Keratinocyte (primary cell): ENCODE results near the gene RNH1. TPM values are rescaled to one million over a fixed set of nuclear protein-coding genes. Genes with fewer than 3 reads are reported as not detected.

ENCODE experiments used
- DNase-seq: peaks from one replicate; pipeline ENCODE4 v3.0.0-alpha.2; 2011; ENCODE audit warnings: low read depth, missing footprints, low spot score
- FAIRE-seq: peaks from 2 replicates; lab custom pipeline; 2011; peaks lifted over from hg19 to GRCh38; lab: Jason Lieb, UNC
- H2AFZ ChIP-seq: 2 replicates; pipeline ENCODE4 v1.6.0; 2012; ENCODE audit warnings: low read length, control low read depth, inconsistent platforms; ENCODE audit not compliant: control insufficient read depth
- H3K27ac ChIP-seq: 2 replicates; pipeline ENCODE4 v1.5.1; 2011; ENCODE audit warnings: low read length; ENCODE audit not compliant: control insufficient read depth, insufficient read depth
- H3K27me3 ChIP-seq: 3 replicates; pipeline ENCODE4 v1.6.0; 2011; ENCODE audit warnings: low read length; ENCODE audit not compliant: control insufficient read depth, insufficient read depth; ENCODE audit errors: extremely low read depth
- H3K36me3 ChIP-seq, 2 experiments: 2 replicates in 1 of 2; 3 replicates in 1 of 2; pipeline ENCODE4 v1.5.1; 2011; ENCODE audit warnings: low read length in 2 of 2, mild to moderate bottlenecking in 1 of 2; ENCODE audit not compliant: control insufficient read depth in 2 of 2, insufficient read depth in 2 of 2; ENCODE audit errors: extremely low read depth in 1 of 2
- H3K4me1 ChIP-seq: 3 replicates; pipeline ENCODE4 v1.5.1; 2011; ENCODE audit warnings: low read length; ENCODE audit not compliant: control insufficient read depth, insufficient read depth; ENCODE audit errors: extremely low read depth
- H3K4me2 ChIP-seq: 3 replicates; pipeline ENCODE4 v1.6.0; 2011; ENCODE audit warnings: low read depth, low read length; ENCODE audit not compliant: control insufficient read depth, insufficient read depth; ENCODE audit errors: extremely low read depth
- H3K4me3 ChIP-seq, 3 experiments: fragments of 200-600 bp in 1 of 3; sonication (generic) in 1 of 3; 2 replicates in 2 of 3; 3 replicates in 1 of 3; pipeline ENCODE4 v1.5.1; 2011 to 2016; ENCODE audit warnings: low read length in 3 of 3, mild to moderate bottlenecking in 3 of 3, control low read depth in 2 of 3, inconsistent platforms in 1 of 3, low read depth in 1 of 3, mixed read lengths in 1 of 3, mixed run types in 1 of 3, moderate library complexity in 1 of 3; ENCODE audit not compliant: control insufficient read depth in 2 of 3, insufficient read depth in 2 of 3; ENCODE audit errors: extremely low read depth in 1 of 3
- H3K79me2 ChIP-seq: 2 replicates; pipeline ENCODE4 v1.6.0; 2012; ENCODE audit warnings: low read length; ENCODE audit not compliant: control insufficient read depth, insufficient read depth
- H3K9ac ChIP-seq: 3 replicates; pipeline ENCODE4 v1.6.0; 2011; ENCODE audit warnings: low read length; ENCODE audit not compliant: control insufficient read depth, insufficient read depth; ENCODE audit errors: extremely low read depth
- H3K9me1 ChIP-seq: 3 replicates; pipeline ENCODE4 v1.6.0; 2011; ENCODE audit warnings: low read length; ENCODE audit not compliant: control insufficient read depth, insufficient read depth; ENCODE audit errors: extremely low read depth
- H3K9me3 ChIP-seq: 2 replicates; pipeline ENCODE4 v1.5.1; 2012; ENCODE audit warnings: low read depth, low read length; ENCODE audit not compliant: control insufficient read depth
- H4K20me1 ChIP-seq: 3 replicates; pipeline ENCODE4 v1.6.0; 2011; ENCODE audit warnings: low read length; ENCODE audit not compliant: control insufficient read depth, insufficient read depth; ENCODE audit errors: extremely low read depth
- CTCF ChIP-seq, 3 experiments: IDR thresholded peaks in 1 of 3; conservative IDR thresholded peaks in 1 of 3; optimal IDR thresholded peaks in 1 of 3; 2 replicates in 2 of 3; 3 replicates in 1 of 3; pipeline versions ENCODE3 to v1.5.1; 2011; ENCODE audit warnings: low read length in 3 of 3, mild to moderate bottlenecking in 3 of 3, moderate library complexity in 2 of 3, control low read depth in 1 of 3, inconsistent platforms in 1 of 3; ENCODE audit not compliant: insufficient read depth in 2 of 3; ENCODE audit errors: extremely low read depth in 1 of 3
- EZH2 ChIP-seq: IDR thresholded peaks from one replicate; pipeline ENCODE4 v1.6.1; 2012; ENCODE audit warnings: inconsistent platforms, mild to moderate bottlenecking, low read length, moderate library complexity
- dilution Hi-C: fragments of 300-500 bp; cut with MboI; formaldehyde crosslinking; loops from one replicate; pipeline ENCODE4 v1.7.0; 2020; ENCODE audit warnings: low sequenced_read_pairs; ENCODE audit not compliant: extremely low pct_ligation_motif_present
- polyA plus RNA-seq, 5 experiments: library from polyadenylated mRNA; depleted of rRNA in 3 of 5; stranded (reverse) in 3 of 5; stranded (forward) in 1 of 5; unstranded in 1 of 5; fragments of >200 nt; gene quantifications; 1 replicate in 1 of 5; 2 replicates in 3 of 5; 3 replicates in 1 of 5; pipeline versions ENCODE4 v1.2.1 to v1.2.3, GENCODE V29; 2011 to 2012; ENCODE audit warnings: missing spikeins in 2 of 5, low read depth in 1 of 5, low replicate concordance in 1 of 5

The RNH1 gene
- polyA plus RNA-seq, 1 donor (not counting 4 experiments of a cell fraction or from before 2014, with no cell fraction given), result 92.0 TPM

- Histone ChIP-seq H2AFZ (no peak overlapping the region), H3K4me3 (peak overlapping the region in 1 of 3 experiments; percentile 16), H3K9ac (no peak overlapping the region), H3K4me1 (peaks cover 8% of the 10 kb centered on the region), H3K36me3 (no peaks in the 10 kb centered on the region), H3K27me3 (peaks cover 31% of the 10 kb centered on the region), H3K9me3 (no peaks in the 10 kb centered on the region), H3K79me2 (no peaks in the 10 kb centered on the region), H3K27ac (no peak overlapping the region), H3K4me2 (peak overlapping the region; percentile 45), H3K9me1 (no peaks in the 10 kb centered on the region), H4K20me1 (no peaks in the 10 kb centered on the region)
- FAIRE-seq (no peak), DNase-seq (no peak)
- TF ChIP-seq CTCF (optimal IDR thresholded peaks at IDR 0.05 in 1 of 3, IDR thresholded peaks at IDR 0.05 in 1 of 3, conservative IDR thresholded peaks at IDR 0.05 in 1 of 3; ENCODE audit: extremely low read depth in 1 of 3, insufficient read depth in 2 of 3, low read length in 3 of 3) (peak in 1 of 3 experiments; percentile 3), EZH2 (no peak)
- dilution Hi-C loops, result no loop called here
Observed at GRCh38 chr11:555227-555779, 48.3 kb upstream of the RNH1 start.

- no peak overlapping the region for H3K9ac ChIP-seq
- H3K4me1 ChIP-seq, result peaks cover 2% of the 10 kb centered on the region
- H3K4me3 ChIP-seq, result peak overlapping the region in 1 of 3 experiments; percentile 35
- H3K27me3 ChIP-seq, result peaks cover 31% of the 10 kb centered on the region
- H4K20me1 ChIP-seq, result no peaks in the 10 kb centered on the region
- H2AFZ ChIP-seq, result no peak overlapping the region
- no peaks in the 10 kb centered on the region for H3K79me2 ChIP-seq
- H3K27ac ChIP-seq, result no peak overlapping the region
- DNase-seq (no peak), FAIRE-seq (no peak)
- no peaks in the 10 kb centered on the region for H3K9me3 ChIP-seq
- H3K4me2 ChIP-seq, result peak overlapping the region; percentile 45
- TF ChIP-seq CTCF (optimal IDR thresholded peaks at IDR 0.05 in 1 of 3, IDR thresholded peaks at IDR 0.05 in 1 of 3, conservative IDR thresholded peaks at IDR 0.05 in 1 of 3; ENCODE audit: extremely low read depth in 1 of 3, insufficient read depth in 2 of 3, low read length in 3 of 3) (peak; percentile 15 to 91 (median 64)), EZH2 (no peak)
- H3K9me1 ChIP-seq, result no peaks in the 10 kb centered on the region
- dilution Hi-C loops, result no loop called here
- no peaks in the 10 kb centered on the region for H3K36me3 ChIP-seq
Observed at GRCh38 chr11:554428-555226, 47.6 kb upstream of the RNH1 start.
